HepG2 (cell line): ENCODE measurements around the gene SMARCB1. TPM values are rescaled to one million over a fixed set of nuclear protein-coding genes. Genes with fewer than 3 reads are reported as not detected.

Experiments
- ASH2L ChIP-seq: fragments of 300-600, 200-600 bp; sonication (generic); IDR thresholded peaks from 2 replicates; pipeline ENCODE4 v1.7.0; 2017; ENCODE audit warnings: low read depth, mild to moderate bottlenecking, moderate library complexity, mixed read lengths, low read length; ENCODE audit not compliant: insufficient read length
- ATF7-NPFF ChIP-seq: sonication (generic); formaldehyde crosslinking; IDR thresholded peaks from 2 replicates; pipeline ENCODE4 v1.8.1; 2023; ENCODE audit warnings: mild to moderate bottlenecking, low read depth, missing genetic modification reagents, moderate library complexity
- CHD2 ChIP-seq: IDR thresholded peaks from 2 replicates; pipeline ENCODE4 v1.6.1; 2011; ENCODE audit warnings: low read depth, low read length, improper control_type of control experiment
- HNF4A ChIP-seq: sonication (generic); formaldehyde crosslinking; IDR thresholded peaks from 2 replicates; pipeline ENCODE4 v1.4.0; 2020; ENCODE audit warnings: missing genetic modification reagents
- KDM5A ChIP-seq: fragments of 200-600 bp; sonication (generic); IDR thresholded peaks from 2 replicates; pipeline ENCODE4 v1.7.0; 2018; ENCODE audit warnings: antibody characterized with exemption, mild to moderate bottlenecking, low read length, borderline replicate concordance
- MYC ChIP-seq: sonication (generic); formaldehyde crosslinking; IDR thresholded peaks from 2 replicates; pipeline ENCODE4 v1.9.0; 2021; ENCODE audit warnings: missing genetic modification reagents, borderline replicate concordance
- NFRKB ChIP-seq: fragments of 450-650 bp; IDR thresholded peaks from 2 replicates; pipeline ENCODE4 v1.6.1; 2017
- ZNF17 ChIP-seq: sonication (generic); formaldehyde crosslinking; IDR thresholded peaks from 2 replicates; pipeline ENCODE4 v1.5.0; 2020; ENCODE audit warnings: mild to moderate bottlenecking, missing genetic modification reagents
- ZNF407 ChIP-seq: sonication (generic); formaldehyde crosslinking; IDR thresholded peaks from one replicate; pipeline ENCODE4 v1.5.1; 2020; ENCODE audit warnings: mild to moderate bottlenecking, missing genetic modification reagents; ENCODE audit errors: not compliant biosample characterization
- ZNF615 ChIP-seq: sonication (generic); formaldehyde crosslinking; IDR thresholded peaks from 2 replicates; pipeline ENCODE4 v1.5.0; 2020; ENCODE audit warnings: mild to moderate bottlenecking, missing genetic modification reagents, borderline replicate concordance
- polyA plus RNA-seq, 8 experiments: library from polyadenylated mRNA; depleted of rRNA in 3 of 8; stranded (reverse) in 7 of 8; unstranded in 1 of 8; fragments of >200 nt; fragmentation: Illumina TruSeq in 4 of 8; extraction: Trizol in 4 of 8; gene quantifications; 2 replicates each; pipeline versions ENCODE4 v1.2.1 to v1.2.3, GENCODE V29; 2011 to 2016; ENCODE audit warnings: low read depth in 4 of 8, missing spikeins in 1 of 8, mixed read lengths in 1 of 8; ENCODE audit not compliant: insufficient read depth in 1 of 8
- total RNA-seq, 5 experiments: library from RNA; depleted of rRNA; stranded (reverse); fragments of >200 nt; fragmentation: Illumina TruSeq; extraction: Trizol; gene quantifications; 2 replicates each; pipeline ENCODE4 v1.2.3, GENCODE V29; 2016; ENCODE audit warnings: low read depth in 1 of 5
- TF ChIP-seq, protein P1 (sequence below): sonication (generic); formaldehyde crosslinking; IDR thresholded peaks from 2 replicates; pipeline ENCODE4 v1.9.0; 2021; ENCODE audit warnings: missing genetic modification reagents, borderline replicate concordance
- TF ChIP-seq, protein P2 (sequence below): sonication (generic); formaldehyde crosslinking; IDR thresholded peaks from 2 replicates; pipeline ENCODE4 v1.8.0; 2022; ENCODE audit warnings: mild to moderate bottlenecking, missing genetic modification reagents; ENCODE audit not compliant: insufficient replicate concordance
- TF ChIP-seq, protein P3 (sequence below): sonication (generic); formaldehyde crosslinking; IDR thresholded peaks from 2 replicates; pipeline ENCODE4 v1.4.0; 2020; ENCODE audit warnings: missing genetic modification reagents, mild to moderate bottlenecking, borderline replicate concordance

SMARCB1 gene
- total and polyA plus RNA-seq, 2 of the 13 experiments (the other 11 are each of a cell fraction or from before 2014, with no cell fraction given): 74.0 to 166 TPM

- TF ChIP-seq ZNF407 (no peak), KDM5A (no peak; the same call in 1 of the 2 replicates), HNF4A (CRISPR knock-in tag) (peak; percentile 70), CHD2 (no peak), MYC (CRISPR knock-in tag) (peak; percentile 92), ZNF615 (CRISPR knock-in tag) (no peak), ASH2L (no peak), NFRKB (no peak), ZNF17 (no peak), ATF7-NPFF (CRISPR knock-in tag) (no peak; the same call in 1 of the 2 replicates)
- TF ChIP-seq, protein P1, sequence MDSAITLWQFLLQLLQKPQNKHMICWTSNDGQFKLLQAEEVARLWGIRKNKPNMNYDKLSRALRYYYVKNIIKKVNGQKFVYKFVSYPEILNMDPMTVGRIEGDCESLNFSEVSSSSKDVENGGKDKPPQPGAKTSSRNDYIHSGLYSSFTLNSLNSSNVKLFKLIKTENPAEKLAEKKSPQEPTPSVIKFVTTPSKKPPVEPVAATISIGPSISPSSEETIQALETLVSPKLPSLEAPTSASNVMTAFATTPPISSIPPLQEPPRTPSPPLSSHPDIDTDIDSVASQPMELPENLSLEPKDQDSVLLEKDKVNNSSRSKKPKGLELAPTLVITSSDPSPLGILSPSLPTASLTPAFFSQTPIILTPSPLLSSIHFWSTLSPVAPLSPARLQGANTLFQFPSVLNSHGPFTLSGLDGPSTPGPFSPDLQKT (CRISPR knock-in tag): no peak
- TF ChIP-seq, protein P2, sequence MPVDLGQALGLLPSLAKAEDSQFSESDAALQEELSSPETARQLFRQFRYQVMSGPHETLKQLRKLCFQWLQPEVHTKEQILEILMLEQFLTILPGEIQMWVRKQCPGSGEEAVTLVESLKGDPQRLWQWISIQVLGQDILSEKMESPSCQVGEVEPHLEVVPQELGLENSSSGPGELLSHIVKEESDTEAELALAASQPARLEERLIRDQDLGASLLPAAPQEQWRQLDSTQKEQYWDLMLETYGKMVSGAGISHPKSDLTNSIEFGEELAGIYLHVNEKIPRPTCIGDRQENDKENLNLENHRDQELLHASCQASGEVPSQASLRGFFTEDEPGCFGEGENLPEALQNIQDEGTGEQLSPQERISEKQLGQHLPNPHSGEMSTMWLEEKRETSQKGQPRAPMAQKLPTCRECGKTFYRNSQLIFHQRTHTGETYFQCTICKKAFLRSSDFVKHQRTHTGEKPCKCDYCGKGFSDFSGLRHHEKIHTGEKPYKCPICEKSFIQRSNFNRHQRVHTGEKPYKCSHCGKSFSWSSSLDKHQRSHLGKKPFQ: peak; percentile 25
- TF ChIP-seq, protein P3, sequence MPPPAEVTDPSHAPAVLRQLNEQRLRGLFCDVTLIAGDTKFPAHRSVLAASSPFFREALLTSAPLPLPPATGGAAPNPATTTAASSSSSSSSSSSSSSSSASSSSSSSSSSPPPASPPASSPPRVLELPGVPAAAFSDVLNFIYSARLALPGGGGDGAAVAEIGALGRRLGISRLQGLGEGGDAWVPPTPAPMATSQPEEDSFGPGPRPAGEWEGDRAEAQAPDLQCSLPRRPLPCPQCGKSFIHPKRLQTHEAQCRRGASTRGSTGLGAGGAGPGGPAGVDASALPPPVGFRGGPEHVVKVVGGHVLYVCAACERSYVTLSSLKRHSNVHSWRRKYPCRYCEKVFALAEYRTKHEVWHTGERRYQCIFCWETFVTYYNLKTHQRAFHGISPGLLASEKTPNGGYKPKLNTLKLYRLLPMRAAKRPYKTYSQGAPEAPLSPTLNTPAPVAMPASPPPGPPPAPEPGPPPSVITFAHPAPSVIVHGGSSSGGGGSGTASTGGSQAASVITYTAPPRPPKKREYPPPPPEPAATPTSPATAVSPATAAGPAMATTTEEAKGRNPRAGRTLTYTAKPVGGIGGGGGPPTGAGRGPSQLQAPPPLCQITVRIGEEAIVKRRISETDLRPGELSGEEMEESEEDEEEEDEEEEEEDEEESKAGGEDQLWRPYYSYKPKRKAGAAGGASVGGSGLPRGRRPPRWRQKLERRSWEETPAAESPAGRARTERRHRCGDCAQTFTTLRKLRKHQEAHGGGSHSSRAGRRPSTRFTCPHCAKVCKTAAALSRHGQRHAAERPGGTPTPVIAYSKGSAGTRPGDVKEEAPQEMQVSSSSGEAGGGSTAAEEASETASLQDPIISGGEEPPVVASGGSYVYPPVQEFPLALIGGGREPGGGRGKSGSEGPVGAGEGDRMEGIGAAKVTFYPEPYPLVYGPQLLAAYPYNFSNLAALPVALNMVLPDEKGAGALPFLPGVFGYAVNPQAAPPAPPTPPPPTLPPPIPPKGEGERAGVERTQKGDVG (CRISPR knock-in tag): no peak
Measured at GRCh38 chr22:23767673-23768548, 18.9 kb upstream of the SMARCB1 start, which contains the start of gene CHCHD10 (continued).
